Mucosa of stomach (tissue), 1 donor: ENCODE measurements around the gene SLC10A1.
"Not testable (repeated sequence)": the region's sequence is repeated elsewhere in the genome, so short reads cannot be mapped to it uniquely, and the experiment has no call there.

Experiments
- H3K27me3 ChIP-seq: one replicate; pipeline ENCODE4 v1.7.0; 2013; ENCODE audit warnings: mild to moderate bottlenecking, low read length; ENCODE audit not compliant: control insufficient read depth, insufficient read depth
- H3K36me3 ChIP-seq: one replicate; pipeline ENCODE4 v1.7.0; 2013; ENCODE audit warnings: low read length; ENCODE audit not compliant: control insufficient read depth, insufficient read depth
- H3K4me1 ChIP-seq: one replicate; pipeline ENCODE4 v1.7.0; 2013; ENCODE audit warnings: mild to moderate bottlenecking, low read length; ENCODE audit not compliant: control insufficient read depth, insufficient read depth
- H3K4me3 ChIP-seq: one replicate; pipeline ENCODE4 v1.7.0; 2013; ENCODE audit warnings: low read length
- H3K9ac ChIP-seq: one replicate; pipeline ENCODE4 v1.7.0; 2013; ENCODE audit warnings: mild to moderate bottlenecking, low read length, moderate library complexity
- H3K9me3 ChIP-seq: one replicate; pipeline ENCODE4 v1.7.0; 2013; ENCODE audit warnings: mild to moderate bottlenecking, low read length, moderate library complexity; ENCODE audit not compliant: control insufficient read depth
- donor health status: Pancreatic carcinoma.

The SLC10A1 gene

DNA sequence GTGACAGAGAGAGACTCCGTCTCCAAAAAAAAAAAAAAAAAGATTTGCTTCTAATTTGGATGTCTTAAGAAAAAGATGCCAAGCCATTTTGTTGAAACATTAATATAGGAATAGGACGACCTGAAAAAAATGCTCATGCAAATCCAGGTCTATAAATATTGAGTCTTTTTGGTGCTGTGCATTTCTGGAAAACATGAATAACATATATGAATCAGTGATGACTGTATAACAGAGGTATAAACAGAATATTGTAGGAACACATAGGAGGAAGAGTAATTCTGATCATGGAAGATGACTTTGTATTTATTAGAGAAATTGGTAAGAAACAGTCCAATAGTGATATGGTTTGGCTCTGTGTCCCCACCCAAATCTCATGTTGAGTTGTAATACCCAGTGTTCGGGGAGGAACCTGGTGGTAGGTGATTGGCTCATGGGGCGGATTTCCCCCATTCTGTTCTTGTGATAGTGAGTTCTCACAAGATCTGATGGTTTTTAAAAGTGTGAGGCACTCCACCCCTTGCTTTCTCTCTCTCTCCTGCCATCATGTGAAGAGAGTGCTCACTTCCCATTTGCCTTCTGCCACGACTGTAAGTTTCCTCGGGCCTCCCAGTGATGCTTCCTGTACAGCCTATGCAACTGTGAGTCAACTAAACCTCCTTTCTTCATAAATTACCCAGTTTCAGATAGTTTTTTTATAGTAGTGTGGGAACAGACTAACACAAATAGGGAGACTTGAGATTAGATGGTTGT, 33.1 kb downstream of the SLC10A1 start:
- Histone ChIP-seq H3K4me1 (peaks cover 15% of the 10 kb centered on the region), H3K9ac (no peak overlapping the region), H3K9me3 (no peaks in the 10 kb centered on the region)

DNA sequence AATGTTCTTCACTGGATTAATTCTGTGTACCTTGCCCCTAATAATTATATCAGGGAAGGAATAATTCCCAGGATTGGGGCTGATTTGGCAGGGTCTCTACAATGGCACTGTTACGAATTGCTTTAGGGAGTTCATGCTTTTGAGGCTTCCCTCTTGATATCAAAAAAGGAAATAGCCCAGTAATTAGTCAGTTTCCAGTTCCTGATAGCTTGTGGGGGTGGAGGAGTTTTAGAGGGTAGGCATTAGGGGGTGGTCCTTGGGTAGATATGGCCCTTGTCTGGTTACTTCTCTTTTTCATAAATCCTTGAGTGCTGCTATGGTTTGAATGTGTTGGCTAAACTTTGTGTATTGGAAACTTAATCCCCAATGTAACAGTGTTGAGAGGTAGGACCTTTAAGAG, 36.2 kb downstream of the SLC10A1 start:
- H3K4me3 ChIP-seq = no peak overlapping the region
- H3K36me3 ChIP-seq = no peaks in the 10 kb centered on the region
- no peaks in the 10 kb centered on the region for H3K27me3 ChIP-seq
- no peak overlapping the region for H3K9ac ChIP-seq
- peaks cover 10% of the 10 kb centered on the region for H3K4me1 ChIP-seq
- no peaks in the 10 kb centered on the region for H3K9me3 ChIP-seq

More for the DNA sequence above, 33.1 kb downstream of the SLC10A1 start:
- H3K4me3 ChIP-seq = no peak overlapping the region
- H3K27me3 ChIP-seq = no peaks in the 10 kb centered on the region
- H3K36me3 ChIP-seq = peaks cover 3% of the 10 kb centered on the region

DNA sequence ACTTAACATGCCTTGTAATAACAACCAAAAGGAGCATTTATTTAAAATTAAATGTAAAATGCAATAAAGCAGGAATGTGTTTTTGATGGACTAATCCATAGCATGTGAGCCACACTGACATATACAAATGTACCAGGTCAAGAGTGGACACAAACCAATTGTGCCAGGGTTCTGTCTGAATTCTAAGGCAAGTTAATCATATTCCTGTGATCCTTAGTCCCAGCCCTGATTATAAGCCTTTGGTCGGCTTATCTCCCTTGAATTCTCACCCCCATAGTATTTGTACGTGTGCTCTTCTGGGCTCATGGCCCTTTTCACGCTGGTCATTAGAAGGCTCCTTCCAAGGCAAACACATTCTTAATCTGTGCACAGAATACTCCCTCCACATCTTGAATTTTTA, 40.7 kb downstream of the SLC10A1 start:
- H3K36me3 ChIP-seq = no peaks in the 10 kb centered on the region
- no peak overlapping the region for H3K9ac ChIP-seq
- no peaks in the 10 kb centered on the region for H3K9me3 ChIP-seq
- peaks cover 13% of the 10 kb centered on the region for H3K4me1 ChIP-seq
- no peaks in the 10 kb centered on the region for H3K27me3 ChIP-seq
- H3K4me3 ChIP-seq = no peak overlapping the region

DNA sequence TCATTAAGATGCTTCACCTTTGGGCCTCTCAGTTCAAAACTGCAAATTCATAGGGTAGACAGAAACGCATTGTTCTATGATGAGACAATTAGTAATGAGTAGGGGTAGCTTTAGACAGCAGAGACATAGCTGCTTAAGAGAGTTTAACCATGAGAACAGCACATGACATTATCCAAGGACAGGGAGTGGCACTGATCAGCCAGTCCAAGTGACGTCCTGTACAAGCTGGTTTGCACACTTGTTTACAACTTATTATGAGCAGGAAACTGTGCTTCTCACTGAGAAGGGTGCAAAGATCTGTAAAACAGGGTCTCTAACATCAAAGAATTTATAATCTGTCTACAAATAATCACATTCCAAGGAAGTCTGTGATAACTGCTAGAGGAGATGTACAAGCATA, 41.3 kb downstream of the SLC10A1 start:
- Histone ChIP-seq H3K9me3 (no peaks in the 10 kb centered on the region), H3K36me3 (no peaks in the 10 kb centered on the region), H3K9ac (no peak overlapping the region), H3K4me3 (no peak overlapping the region), H3K4me1 (peaks cover 13% of the 10 kb centered on the region), H3K27me3 (no peaks in the 10 kb centered on the region)

DNA sequence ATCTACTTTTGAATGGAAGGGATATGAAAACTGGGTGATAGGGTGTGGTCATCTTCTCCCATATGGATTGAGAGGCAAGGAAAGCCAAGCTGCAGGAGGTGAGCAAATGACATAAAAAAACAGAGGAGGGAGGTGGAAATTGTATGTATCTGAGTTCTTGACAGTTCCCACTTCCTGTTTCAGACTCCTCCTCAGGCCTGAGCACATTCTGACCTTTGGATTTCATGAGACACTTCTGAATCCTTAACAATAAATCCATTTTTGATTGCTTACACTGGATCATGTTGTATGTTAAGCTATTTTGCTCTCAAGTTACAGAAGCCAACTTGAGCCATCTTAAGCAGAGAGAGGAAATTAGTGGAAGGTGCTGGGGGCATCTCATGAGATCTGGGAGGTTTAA, 41.7 kb downstream of the SLC10A1 start:
- H3K36me3 ChIP-seq = no peaks in the 10 kb centered on the region
- no peak overlapping the region for H3K4me3 ChIP-seq
- H3K9ac ChIP-seq = no peak overlapping the region
- no peaks in the 10 kb centered on the region for H3K27me3 ChIP-seq
- H3K4me1 ChIP-seq = peaks cover 15% of the 10 kb centered on the region
- H3K9me3 ChIP-seq = no peaks in the 10 kb centered on the region

DNA sequence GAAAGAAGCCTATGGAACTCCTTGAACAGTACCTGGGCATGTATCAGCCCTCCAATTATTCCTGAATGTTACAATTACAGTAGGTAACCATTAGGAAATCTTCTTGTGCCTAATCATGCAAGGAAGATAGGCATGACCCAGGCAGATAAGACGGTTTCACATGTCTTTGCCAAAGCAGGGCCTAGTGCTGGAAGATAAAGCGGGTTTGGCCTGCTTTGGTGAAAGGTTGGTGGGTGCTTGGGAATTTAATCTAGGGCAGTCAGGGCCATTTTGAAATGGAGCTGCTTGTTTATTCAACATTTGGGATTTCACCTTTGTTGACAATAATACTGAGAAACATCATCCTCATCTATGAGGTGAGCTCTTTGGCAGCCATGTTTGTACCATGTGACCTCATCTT, 42.6 kb downstream of the SLC10A1 start:
- H3K4me3 ChIP-seq = no peak overlapping the region
- H3K4me1 ChIP-seq = peaks cover 21% of the 10 kb centered on the region
- H3K9ac ChIP-seq = no peak overlapping the region
- no peaks in the 10 kb centered on the region for H3K9me3 ChIP-seq
- H3K36me3 ChIP-seq = no peaks in the 10 kb centered on the region
- no peaks in the 10 kb centered on the region for H3K27me3 ChIP-seq

DNA sequence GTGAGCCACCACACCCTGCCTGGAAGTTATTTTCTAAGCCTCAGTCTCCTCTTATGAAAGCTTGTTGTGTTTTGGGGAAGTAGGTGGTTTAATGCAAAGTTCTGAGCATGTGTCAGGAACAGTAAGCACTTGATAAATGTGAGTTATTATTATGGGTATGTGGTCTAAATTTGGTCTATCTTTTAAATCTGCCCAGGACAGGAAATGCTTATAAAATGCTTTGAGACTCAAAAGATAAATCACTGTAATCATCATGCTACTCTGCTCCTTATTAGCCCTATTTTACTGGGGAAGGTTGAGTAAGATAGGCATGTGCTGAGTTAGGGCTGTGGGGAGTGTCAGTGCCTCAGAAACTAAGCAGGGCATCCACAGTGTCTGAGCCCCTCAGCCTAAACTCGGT, 43.2 kb downstream of the SLC10A1 start:
- Histone ChIP-seq H3K36me3 (no peaks in the 10 kb centered on the region), H3K4me1 (peaks cover 21% of the 10 kb centered on the region), H3K9ac (no peak overlapping the region), H3K9me3 (no peaks in the 10 kb centered on the region), H3K4me3 (no peak overlapping the region), H3K27me3 (no peaks in the 10 kb centered on the region)

DNA sequence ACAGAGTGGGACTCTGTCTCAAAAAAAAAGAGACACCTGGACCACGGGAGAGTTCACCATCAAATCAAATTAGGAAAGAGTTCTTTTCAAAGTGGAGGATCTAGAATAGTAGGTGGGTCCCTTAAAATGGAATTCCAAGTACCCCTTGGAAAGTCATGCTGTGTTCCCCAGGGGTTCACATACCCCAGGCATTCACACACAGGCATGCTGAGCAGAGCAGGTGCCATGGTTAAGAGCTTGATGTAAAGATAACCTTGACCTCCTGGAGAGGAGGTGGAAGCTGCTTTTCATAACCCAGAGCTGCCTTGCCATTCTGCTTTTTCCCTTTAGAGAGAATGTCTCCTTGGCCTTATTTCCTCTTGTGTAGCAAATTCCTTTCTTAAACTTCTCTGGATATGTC, 44.3 kb downstream of the SLC10A1 start:
- no peak overlapping the region for H3K4me3 ChIP-seq
- no peaks in the 10 kb centered on the region for H3K27me3 ChIP-seq
- no peaks in the 10 kb centered on the region for H3K36me3 ChIP-seq
- peaks cover 21% of the 10 kb centered on the region for H3K4me1 ChIP-seq
- no peak overlapping the region for H3K9ac ChIP-seq
- H3K9me3 ChIP-seq = no peaks in the 10 kb centered on the region

DNA sequence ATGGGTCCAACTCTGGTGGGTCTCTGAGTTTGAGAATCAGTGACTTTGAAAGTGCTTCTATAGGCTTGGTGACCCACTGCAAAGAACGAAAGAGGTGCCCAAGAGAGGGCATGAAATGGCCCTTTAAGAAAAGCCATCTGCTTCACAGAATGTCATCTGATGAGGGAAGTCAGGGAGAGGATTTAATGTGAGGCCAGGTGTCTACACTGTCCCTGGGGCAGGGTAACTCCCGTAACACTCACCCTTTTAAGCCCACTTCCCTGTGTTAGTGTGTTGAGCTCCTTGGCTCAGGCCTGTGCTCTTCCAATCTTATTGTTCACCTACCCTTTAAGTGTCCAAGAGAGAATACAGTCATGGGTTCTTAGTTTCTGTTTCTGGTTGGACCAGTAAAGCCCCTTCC, 46.5 kb downstream of the SLC10A1 start:
- H3K4me1 ChIP-seq = peaks cover 12% of the 10 kb centered on the region
- no peak overlapping the region for H3K4me3 ChIP-seq
- H3K9me3 ChIP-seq = no peaks in the 10 kb centered on the region
- H3K9ac ChIP-seq = no peak overlapping the region
- no peaks in the 10 kb centered on the region for H3K27me3 ChIP-seq
- H3K36me3 ChIP-seq = no peaks in the 10 kb centered on the region

DNA sequence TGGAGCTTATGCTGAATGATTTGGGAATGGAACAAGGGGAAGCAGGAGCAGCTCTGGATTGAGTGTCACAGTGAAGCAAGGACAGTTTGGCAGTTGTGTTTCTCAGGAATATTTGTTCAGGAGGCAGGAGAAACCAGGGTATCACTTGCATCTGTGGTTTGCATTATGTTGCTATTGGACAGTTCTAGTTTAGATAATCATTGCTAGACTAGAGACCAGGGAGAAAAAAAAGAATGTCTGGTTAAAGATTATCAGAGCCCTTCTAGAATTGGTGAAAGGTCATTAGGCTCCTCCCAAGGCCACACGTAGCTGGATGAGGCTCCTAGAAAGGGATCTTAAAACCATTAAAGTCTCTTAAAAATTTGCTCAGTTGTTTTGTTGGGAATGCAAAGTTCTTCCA, 47.1 kb downstream of the SLC10A1 start:
- H3K4me1 ChIP-seq = peaks cover 8% of the 10 kb centered on the region
- no peak overlapping the region for H3K9ac ChIP-seq

DNA sequence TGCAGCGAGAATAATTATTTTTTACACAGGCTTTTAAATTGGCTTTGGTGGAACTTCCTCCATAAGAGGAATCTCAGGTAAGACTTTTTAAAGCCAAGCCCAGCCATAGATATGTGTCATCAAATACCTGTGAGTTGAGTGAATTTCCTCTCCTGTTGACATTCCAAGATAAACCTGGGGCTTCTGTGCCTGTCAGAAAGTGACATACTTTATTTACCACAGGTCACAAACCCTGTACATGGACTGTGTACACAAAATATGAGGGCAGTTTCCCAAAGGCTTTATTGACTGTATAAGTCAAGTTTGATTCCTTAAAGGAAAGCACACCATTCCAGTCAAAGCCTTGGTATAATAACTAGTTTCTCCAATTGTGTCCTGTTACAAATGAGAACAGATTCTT, 56.0 kb downstream of the SLC10A1 start:
- no peaks in the 10 kb centered on the region for H3K36me3 ChIP-seq
- no peak overlapping the region for H3K9ac ChIP-seq
- H3K4me1 ChIP-seq = no peaks in the 10 kb centered on the region
- no peaks in the 10 kb centered on the region for H3K27me3 ChIP-seq
- no peak overlapping the region for H3K4me3 ChIP-seq
- H3K9me3 ChIP-seq = no peaks in the 10 kb centered on the region

More for the DNA sequence above, 47.1 kb downstream of the SLC10A1 start:
- no peak overlapping the region for H3K4me3 ChIP-seq
- H3K27me3 ChIP-seq = no peaks in the 10 kb centered on the region
- H3K9me3 ChIP-seq = no peaks in the 10 kb centered on the region
- H3K36me3 ChIP-seq = no peaks in the 10 kb centered on the region

DNA sequence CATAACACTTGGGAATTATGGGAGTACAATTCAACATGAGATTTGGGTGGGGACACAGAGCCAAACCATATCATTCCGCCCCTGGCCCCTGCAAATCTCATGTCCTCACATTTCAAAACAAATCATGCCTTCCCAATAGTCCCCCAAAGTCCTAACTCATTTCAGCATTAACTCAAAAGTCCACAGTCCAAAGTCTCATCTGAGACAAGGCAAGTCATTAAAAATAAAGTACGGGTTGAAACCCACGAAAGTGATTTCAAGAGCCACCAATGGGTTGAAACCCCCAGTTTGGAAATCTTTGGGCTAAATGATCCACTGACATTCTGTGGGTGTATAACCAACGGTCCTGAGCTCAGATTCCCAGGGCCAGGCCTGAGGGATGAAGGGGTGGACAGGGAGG, 60.6 kb downstream of the SLC10A1 start:
- not testable (repeated sequence) for H3K4me1 ChIP-seq, H3K4me3 ChIP-seq, H3K36me3 ChIP-seq, H3K9me3 ChIP-seq, H3K9ac ChIP-seq, H3K27me3 ChIP-seq
